Measurements from ENCODE around the gene UBE2G2. TPM values are rescaled to one million over a fixed set of nuclear protein-coding genes. Genes with fewer than 3 reads are reported as not detected.

Gene UBE2G2
- total and polyA plus RNA-seq, 2 of the 4 experiments (the other 2 are of a cell fraction): 65.4 to 91.7 TPM

DNA sequence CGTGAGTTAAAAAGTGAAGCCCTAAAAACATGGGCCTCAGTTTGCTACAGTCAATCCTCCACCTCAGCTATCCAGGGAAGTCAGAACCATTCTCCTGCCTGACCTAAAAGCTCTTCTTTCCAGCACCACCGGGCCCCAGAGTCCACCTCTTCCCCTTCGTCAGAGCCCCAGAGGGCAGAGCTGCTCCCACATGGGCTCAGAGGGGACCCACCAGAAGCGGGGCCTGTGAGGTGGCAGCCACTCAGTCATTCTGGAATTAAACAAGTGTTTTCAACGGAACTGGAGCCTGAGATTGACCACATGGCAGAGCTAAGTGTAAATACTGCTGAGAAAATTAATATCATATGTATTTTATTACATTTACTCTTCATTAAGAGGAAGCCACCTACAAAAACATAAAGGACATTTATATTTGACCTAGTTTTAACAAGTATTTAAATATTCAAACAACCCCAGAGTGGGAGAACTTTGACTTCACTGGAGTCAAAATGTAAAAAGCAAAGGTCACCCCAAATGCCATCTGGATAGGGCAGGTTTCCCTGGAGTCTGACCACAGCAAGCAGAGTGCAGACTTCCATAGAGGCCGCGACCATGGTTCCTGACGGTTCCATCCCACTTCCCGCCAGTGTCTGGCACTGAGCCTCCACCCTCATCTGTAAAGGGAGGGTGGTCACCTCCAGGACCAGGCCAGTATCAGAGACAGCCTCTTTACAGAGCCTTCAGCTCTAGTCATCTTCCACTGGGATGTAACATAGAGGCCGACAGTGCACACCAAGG lies 14.4 kb upstream of the UBE2G2 start:
- Histone ChIP-seq H3K36me3 (ENCODE audit: control insufficient read depth, insufficient read depth, low read length) (peaks cover 12% of the 10 kb centered on the region; the same call in 1 of the 2 replicates), H2AK5ac (ENCODE audit: low read depth, low read length) (no peak overlapping the region), H3K18ac (ENCODE audit: low read depth, low read length) (no peak overlapping the region), H3K14ac (replicated peaks; ENCODE audit: low read depth, low read length) (no peak overlapping the region), H4K8ac (ENCODE audit: low read depth in 2 of 2, low read length in 2 of 2) (no peak overlapping the region), H3K23ac (ENCODE audit: low read depth, low read length) (peak overlapping the region; percentile 83; the same call in 1 of the 2 replicates), H3K4ac (ENCODE audit: low read depth, low read length) (no peak overlapping the region), H3K79me1 (ENCODE audit: low read depth in 1 of 2, low read length in 2 of 2) (peaks cover 18 to 68% of the 10 kb centered on the region in 2 experiments), H3K9me1 (ENCODE audit: insufficient read depth, low read length) (peaks cover 8% of the 10 kb centered on the region), H2BK120ac (ENCODE audit: low read depth, low read length) (no peak overlapping the region), H3K27me3 (ENCODE audit: control insufficient read depth, insufficient read depth, low read length) (no peaks in the 10 kb centered on the region), H3K27ac (ENCODE audit: insufficient read depth, low read length) (no peak overlapping the region), H2BK20ac (ENCODE audit: low read depth, low read length) (no peak overlapping the region), H2BK5ac (ENCODE audit: low read depth, low read length, poor library complexity, severe bottlenecking) (no peak overlapping the region), H2BK15ac (ENCODE audit: low read depth, low read length) (no peak overlapping the region), H4K5ac (ENCODE audit: low read depth, low read length) (no peak overlapping the region), H2AK9ac (replicated peaks; ENCODE audit: low read depth, low read length, poor library complexity) (peak overlapping the region; percentile 24), H3K4me1 (ENCODE audit: control insufficient read depth, insufficient read depth, low read length) (peaks cover 8% of the 10 kb centered on the region; the same call in 1 of the 2 replicates), H2AFZ (replicated peaks; ENCODE audit: low read length, poor library complexity) (no peak overlapping the region), H4K20me1 (ENCODE audit: insufficient read depth, low read length) (peaks cover 59% of the 10 kb centered on the region), H3K9ac (ENCODE audit: low read depth, low read length) (no peak overlapping the region), H4K91ac (ENCODE audit: insufficient read depth, low read depth, low read length) (no peak overlapping the region), H3K4me2 (ENCODE audit: low read depth, low read length) (no peak overlapping the region), H3K4me3 (ENCODE audit: insufficient read depth, low read depth, low read length) (no peak overlapping the region), H3K9me3 (ENCODE audit: control insufficient read depth, insufficient read depth, low read length) (peaks cover 23% of the 10 kb centered on the region), H3K56ac (ENCODE audit: extremely low read depth, insufficient read depth, low read length) (no peak overlapping the region)
- POLR2A ChIA-PET (ENCODE audit: unreplicated experiment): no interaction called here
- 90% methylated on average over 2 of the region's 10 CpGs; no CpG with 5 or more reads in 1 of the 2 experiments for WGBS, 2 experiments (ENCODE audit: extremely low coverage in 2 of 2, insufficient read length in 1 of 2)
- in situ Hi-C loops (cut with MboI; ENCODE audit: low sequenced_read_pairs): loop anchor here (25.0 kb wide), 1 partner anchor 296 kb away; no protein-coding TSS in a partner anchor
- DNase-seq: no peak
- dilution Hi-C loops (cut with HindIII; ENCODE audit: low sequenced_read_pairs, unreplicated experiment): no loop called here
- BruUV-seq (replicated peaks): no TSS peak
- ATAC-seq (ENCODE audit: low read depth): no peak
- CTCF ChIA-PET: no interaction called here
- intact Hi-C loops (cut with micrococcal nuclease): loop anchor here (5.0 kb wide), 1 partner anchor 56 kb away; the partner anchor contains the start of gene PTTG1IP
- TF ChIP-seq POLR2A (IDR thresholded peaks at IDR 0.05; ENCODE audit: low read depth, low read length): no peak
- TF ChIP-seq, protein P1, sequence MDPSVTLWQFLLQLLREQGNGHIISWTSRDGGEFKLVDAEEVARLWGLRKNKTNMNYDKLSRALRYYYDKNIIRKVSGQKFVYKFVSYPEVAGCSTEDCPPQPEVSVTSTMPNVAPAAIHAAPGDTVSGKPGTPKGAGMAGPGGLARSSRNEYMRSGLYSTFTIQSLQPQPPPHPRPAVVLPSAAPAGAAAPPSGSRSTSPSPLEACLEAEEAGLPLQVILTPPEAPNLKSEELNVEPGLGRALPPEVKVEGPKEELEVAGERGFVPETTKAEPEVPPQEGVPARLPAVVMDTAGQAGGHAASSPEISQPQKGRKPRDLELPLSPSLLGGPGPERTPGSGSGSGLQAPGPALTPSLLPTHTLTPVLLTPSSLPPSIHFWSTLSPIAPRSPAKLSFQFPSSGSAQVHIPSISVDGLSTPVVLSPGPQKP (IDR thresholded peaks at IDR 0.05; ENCODE audit: borderline replicate concordance, low read depth, low read length): no peak
- TF ChIP-seq CEBPB (IDR thresholded peaks at IDR 0.05; ENCODE audit: low read depth, low read length): no peak
- TF ChIP-seq MAZ (IDR thresholded peaks at IDR 0.05; ENCODE audit: borderline replicate concordance, low read depth, low read length): no peak
- TF ChIP-seq RCOR1 (IDR thresholded peaks at IDR 0.05; ENCODE audit: insufficient replicate concordance, low read length): no peak
- TF ChIP-seq, protein P2, sequence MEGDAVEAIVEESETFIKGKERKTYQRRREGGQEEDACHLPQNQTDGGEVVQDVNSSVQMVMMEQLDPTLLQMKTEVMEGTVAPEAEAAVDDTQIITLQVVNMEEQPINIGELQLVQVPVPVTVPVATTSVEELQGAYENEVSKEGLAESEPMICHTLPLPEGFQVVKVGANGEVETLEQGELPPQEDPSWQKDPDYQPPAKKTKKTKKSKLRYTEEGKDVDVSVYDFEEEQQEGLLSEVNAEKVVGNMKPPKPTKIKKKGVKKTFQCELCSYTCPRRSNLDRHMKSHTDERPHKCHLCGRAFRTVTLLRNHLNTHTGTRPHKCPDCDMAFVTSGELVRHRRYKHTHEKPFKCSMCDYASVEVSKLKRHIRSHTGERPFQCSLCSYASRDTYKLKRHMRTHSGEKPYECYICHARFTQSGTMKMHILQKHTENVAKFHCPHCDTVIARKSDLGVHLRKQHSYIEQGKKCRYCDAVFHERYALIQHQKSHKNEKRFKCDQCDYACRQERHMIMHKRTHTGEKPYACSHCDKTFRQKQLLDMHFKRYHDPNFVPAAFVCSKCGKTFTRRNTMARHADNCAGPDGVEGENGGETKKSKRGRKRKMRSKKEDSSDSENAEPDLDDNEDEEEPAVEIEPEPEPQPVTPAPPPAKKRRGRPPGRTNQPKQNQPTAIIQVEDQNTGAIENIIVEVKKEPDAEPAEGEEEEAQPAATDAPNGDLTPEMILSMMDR (conservative IDR thresholded peaks at IDR 0.05; ENCODE audit: low read depth, low read length): no peak
- TF ChIP-seq MAFK (IDR thresholded peaks at IDR 0.05; ENCODE audit: low read depth, low read length): no peak
- TF ChIP-seq, protein P3, sequence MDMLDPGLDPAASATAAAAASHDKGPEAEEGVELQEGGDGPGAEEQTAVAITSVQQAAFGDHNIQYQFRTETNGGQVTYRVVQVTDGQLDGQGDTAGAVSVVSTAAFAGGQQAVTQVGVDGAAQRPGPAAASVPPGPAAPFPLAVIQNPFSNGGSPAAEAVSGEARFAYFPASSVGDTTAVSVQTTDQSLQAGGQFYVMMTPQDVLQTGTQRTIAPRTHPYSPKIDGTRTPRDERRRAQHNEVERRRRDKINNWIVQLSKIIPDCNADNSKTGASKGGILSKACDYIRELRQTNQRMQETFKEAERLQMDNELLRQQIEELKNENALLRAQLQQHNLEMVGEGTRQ (IDR thresholded peaks at IDR 0.05; ENCODE audit: low read depth, low read length): no peak
- TF ChIP-seq MXI1 (IDR thresholded peaks at IDR 0.05; ENCODE audit: borderline replicate concordance, low read depth, low read length): no peak
- no peak for TF ChIP-seq RFX5 (IDR thresholded peaks at IDR 0.05; ENCODE audit: low read depth, low read length)
- no peak for TF ChIP-seq RAD21 (IDR thresholded peaks at IDR 0.05; ENCODE audit: low read length)
- no peak for TF ChIP-seq BHLHE40 (IDR thresholded peaks at IDR 0.05; ENCODE audit: low read depth, low read length)
- TF ChIP-seq CHD1 (IDR thresholded peaks at IDR 0.05; ENCODE audit: low read depth, low read length): no peak
- no peak for TF ChIP-seq SMC3 (IDR thresholded peaks at IDR 0.05; ENCODE audit: low read depth, low read length)
- TF ChIP-seq FOS (IDR thresholded peaks at IDR 0.05; ENCODE audit: low read depth, low read length): no peak
